ENCODE results near the gene SLK. TPM values are rescaled to one million over a fixed set of nuclear protein-coding genes. Genes with fewer than 3 reads are reported as not detected.

The SLK gene
- total RNA-seq, 1 donor from 2014 or later: 30.0 TPM

GRCh38 chr10:104074505-104074904 is 107.6 kb downstream of the SLK start:
- Mint-ChIP-seq H3K27ac (ENCODE audit: unreplicated experiment) (no peak overlapping the region), H3K9me3 (no peaks in the 10 kb centered on the region), H3K27me3 (ENCODE audit: low read depth) (no peaks in the 10 kb centered on the region), H3K4me3 (no peak overlapping the region), H3K36me3 (ENCODE audit: low read depth) (no peaks in the 10 kb centered on the region), H3K4me1 (peaks cover 4% of the 10 kb centered on the region)
- TF ChIP-seq CTCF (conservative IDR thresholded peaks at IDR 0.05): no peak
- no peak for DNase-seq (ENCODE audit: low read depth, low spot score)

GRCh38 chr10:104076743-104077160 is 109.8 kb downstream of the SLK start:
- Mint-ChIP-seq H3K27ac (ENCODE audit: unreplicated experiment) (no peak overlapping the region), H3K4me3 (no peak overlapping the region), H3K4me1 (peaks cover 9% of the 10 kb centered on the region), H3K36me3 (ENCODE audit: low read depth) (no peaks in the 10 kb centered on the region), H3K27me3 (ENCODE audit: low read depth) (no peaks in the 10 kb centered on the region), H3K9me3 (no peaks in the 10 kb centered on the region)
- TF ChIP-seq CTCF (conservative IDR thresholded peaks at IDR 0.05): no peak
- no peak for DNase-seq (ENCODE audit: low read depth, low spot score)

- no peaks in the 10 kb centered on the region for H3K9me3 Mint-ChIP-seq
- H3K4me3 Mint-ChIP-seq: no peak overlapping the region
- H3K36me3 Mint-ChIP-seq (ENCODE audit: low read depth): no peaks in the 10 kb centered on the region
- no peaks in the 10 kb centered on the region for H3K27me3 Mint-ChIP-seq (ENCODE audit: low read depth)
- no peak for TF ChIP-seq CTCF (conservative IDR thresholded peaks at IDR 0.05)
- DNase-seq (ENCODE audit: low read depth, low spot score): no peak
- H3K27ac Mint-ChIP-seq (ENCODE audit: unreplicated experiment): no peak overlapping the region
- H3K4me1 Mint-ChIP-seq: peaks cover 9% of the 10 kb centered on the region
These were observed 110.3 kb downstream of the SLK start for GRCh38 chr10:104077247-104077646.

- no peaks in the 10 kb centered on the region for H3K27me3 Mint-ChIP-seq (ENCODE audit: low read depth)
- no peak overlapping the region for H3K27ac Mint-ChIP-seq (ENCODE audit: unreplicated experiment)
- no peak for TF ChIP-seq CTCF (conservative IDR thresholded peaks at IDR 0.05)
- no peak for DNase-seq (ENCODE audit: low read depth, low spot score)
- no peaks in the 10 kb centered on the region for H3K9me3 Mint-ChIP-seq
- H3K4me1 Mint-ChIP-seq: peaks cover 9% of the 10 kb centered on the region
- no peak overlapping the region for H3K4me3 Mint-ChIP-seq
- no peaks in the 10 kb centered on the region for H3K36me3 Mint-ChIP-seq (ENCODE audit: low read depth)
These were observed 110.8 kb downstream of the SLK start for GRCh38 chr10:104077663-104078151.

Small RNA genes lying within 50 kb of the gene (microRNA-seq; reads per million reads assigned to microRNA genes)
- not detected for gene MIR936

Other genes with a start within 250 kb of the SLK start
- 22.8 and 23.2 TPM in 2 replicates for gene SH3PXD2A, start 111.6 kb upstream of the SLK start, total RNA-seq
- gene STN1, start 49.0 kb upstream of the SLK start, total RNA-seq: 11.9 and 13.2 TPM in 2 replicates
- not detected in 2 replicates for gene COL17A1, start 118.7 kb downstream of the SLK start, total RNA-seq
- gene SFR1, start 155.0 kb downstream of the SLK start, total RNA-seq: 13.9 and 14.0 TPM in 2 replicates

Data from neural crest cell (in vitro differentiated cells).